ENCODE data around the gene ENKD1. TPM values are rescaled to one million over a fixed set of nuclear protein-coding genes. Genes with fewer than 3 reads are reported as not detected.

Gene ENKD1
- polyA plus RNA-seq, 1 donor: 8.7 TPM

- no peak for DNase-seq
Measured at GRCh38 chr16:67678354-67679023, 11.9 kb upstream of the ENKD1 start.

DNA sequence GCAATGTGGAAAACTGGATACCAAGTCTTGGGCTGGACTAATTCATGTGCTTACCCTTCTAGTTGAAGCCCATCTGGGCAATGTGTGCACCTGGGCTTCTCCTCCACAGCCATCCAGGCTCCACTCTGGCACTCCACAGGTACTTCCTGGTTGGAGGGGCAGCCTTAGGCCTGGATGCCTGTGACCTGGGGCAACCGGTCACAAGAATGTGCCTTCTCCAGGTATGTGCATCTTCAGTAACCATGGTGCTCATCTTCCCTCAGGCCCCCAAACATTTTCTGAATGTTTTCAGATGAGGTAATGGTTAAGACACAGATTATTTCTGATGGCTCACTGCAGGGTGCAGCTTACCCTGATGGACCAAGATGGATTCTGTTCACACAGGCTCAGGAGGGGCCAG lies 11.2 kb upstream of the ENKD1 start:
- no peak for DNase-seq

GRCh38 chr16:67676939-67677338 lies 10.4 kb upstream of the ENKD1 start:
- DNase-seq: no peak

DNA sequence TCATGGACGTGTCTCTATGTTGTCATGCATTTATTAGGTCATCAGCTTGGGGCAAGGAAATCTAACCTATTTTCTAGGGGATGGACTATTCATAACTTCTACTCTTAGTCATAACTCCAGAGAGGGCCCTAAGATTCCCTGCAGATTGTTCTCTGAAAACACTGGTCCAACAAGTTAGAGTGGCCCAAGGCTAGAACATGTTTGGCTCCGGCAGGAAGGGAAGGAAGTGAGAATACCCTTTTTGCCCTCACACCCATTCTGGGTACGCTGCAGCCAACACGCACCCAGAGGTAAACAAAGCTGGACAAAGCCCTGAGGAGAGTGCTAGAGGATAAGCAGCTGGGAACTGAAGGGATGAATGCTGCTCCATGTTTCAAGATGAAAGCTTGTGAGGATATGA lies 10.0 kb upstream of the ENKD1 start:
- DNase-seq: no peak

DNA sequence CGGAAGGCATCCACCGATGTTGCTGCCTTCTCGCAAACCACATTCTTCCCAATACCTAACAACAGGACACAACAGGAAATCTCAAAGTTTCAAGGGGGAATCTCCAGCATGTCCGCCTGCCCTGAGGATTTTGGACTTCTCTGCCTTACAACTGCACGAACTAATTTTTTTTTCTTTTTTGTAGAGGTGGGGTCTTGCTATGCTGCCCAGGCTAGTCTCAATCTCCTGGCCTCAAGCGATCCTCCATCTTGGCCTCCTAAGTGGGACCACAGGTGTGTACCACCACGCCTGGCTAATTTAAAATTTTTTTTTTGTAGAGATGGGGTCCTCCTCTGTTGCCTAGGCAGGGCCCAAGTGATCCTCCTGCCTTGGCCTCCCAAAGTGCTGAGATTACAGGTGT lies 9.4 kb upstream of the ENKD1 start:
- DNase-seq: no peak

GRCh38 chr16:67675579-67675935 lies 9.0 kb upstream of the ENKD1 start:
- DNase-seq: no peak

DNA sequence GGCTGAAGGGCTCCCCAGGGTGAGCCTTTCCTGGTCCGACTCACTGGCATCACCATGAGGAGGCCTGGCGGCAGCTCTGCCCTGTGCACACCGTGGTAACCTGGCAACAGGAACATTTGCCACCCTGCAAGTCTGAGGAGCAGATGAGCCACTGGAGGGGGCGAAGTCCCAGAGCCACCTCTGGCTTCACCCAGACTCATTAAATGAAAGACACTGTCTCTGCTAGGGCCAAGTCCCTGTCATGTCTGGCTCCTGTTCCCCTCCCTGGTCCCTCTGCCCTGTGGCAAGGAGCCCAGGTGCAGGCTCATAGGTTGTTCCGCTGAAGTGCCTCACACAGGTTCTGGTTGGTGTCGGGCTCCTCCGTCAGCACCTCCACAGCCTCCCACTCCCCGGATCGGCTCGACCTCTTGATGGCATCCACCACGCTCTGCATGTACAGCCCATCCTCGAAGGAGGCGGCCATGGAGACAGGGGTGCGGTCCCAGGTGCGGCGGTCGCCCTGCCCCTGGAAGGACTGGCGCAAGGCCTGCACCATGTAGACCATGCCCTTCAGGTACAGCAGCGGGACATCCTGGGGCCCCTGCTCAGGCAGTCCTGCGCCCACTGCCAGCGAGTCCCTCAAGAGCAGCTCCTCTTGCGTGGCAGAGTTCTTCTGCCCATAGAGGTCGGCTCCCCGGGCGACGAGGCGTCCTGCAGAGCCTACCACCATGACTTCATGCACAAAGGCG lies 8.5 kb upstream of the ENKD1 start:
- no peak for DNase-seq

GRCh38 chr16:67673712-67674580 lies 7.4 kb upstream of the ENKD1 start:
- DNase-seq: no peak

DNA sequence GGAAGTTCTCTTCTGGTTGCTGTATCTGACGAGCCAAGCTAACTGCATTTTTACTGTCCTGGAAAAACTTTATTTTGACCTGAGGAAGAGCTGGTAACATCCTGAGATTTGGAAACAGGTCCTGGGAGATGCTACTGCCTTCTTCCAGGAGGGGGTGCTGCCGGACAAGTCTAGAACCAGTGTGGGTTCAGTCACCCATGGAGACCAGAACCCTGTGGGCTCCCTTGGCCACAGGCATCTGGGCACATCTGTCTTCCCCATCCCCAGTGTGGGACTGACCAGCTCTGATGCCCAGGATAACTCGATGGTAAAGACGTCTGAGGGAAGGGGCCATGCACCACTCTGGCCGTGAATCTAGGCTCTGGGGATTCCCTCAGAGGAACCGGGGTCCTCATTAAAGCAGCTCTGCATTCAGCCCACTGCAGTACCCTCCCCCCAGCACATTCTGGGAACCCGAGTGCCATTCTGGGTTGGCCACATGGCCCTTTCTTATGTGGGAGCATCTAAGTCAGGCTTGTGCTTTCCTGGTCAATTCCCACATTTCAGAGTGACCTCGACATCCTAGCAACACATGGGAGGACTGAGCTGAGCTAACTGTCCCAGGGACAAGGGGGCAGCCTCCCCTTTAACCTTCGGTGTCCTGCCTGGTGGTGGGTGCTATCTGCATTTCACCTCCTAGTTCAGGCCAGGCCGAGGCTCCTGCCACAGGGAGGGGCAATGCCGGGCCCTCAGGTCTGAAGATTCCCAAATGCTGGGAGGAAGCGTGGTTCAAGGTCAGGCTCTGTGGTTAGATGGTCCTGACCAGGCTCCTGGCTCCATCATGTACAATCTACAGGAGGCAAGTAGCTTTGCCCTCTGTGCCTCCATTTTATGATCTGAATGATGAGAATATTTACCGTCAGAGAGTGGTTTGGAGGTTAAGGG lies 6.5 kb upstream of the ENKD1 start:
- DNase-seq: no peak

- DNase-seq: no peak
Measured at GRCh38 chr16:67672306-67672705, 5.8 kb upstream of the ENKD1 start.

DNA sequence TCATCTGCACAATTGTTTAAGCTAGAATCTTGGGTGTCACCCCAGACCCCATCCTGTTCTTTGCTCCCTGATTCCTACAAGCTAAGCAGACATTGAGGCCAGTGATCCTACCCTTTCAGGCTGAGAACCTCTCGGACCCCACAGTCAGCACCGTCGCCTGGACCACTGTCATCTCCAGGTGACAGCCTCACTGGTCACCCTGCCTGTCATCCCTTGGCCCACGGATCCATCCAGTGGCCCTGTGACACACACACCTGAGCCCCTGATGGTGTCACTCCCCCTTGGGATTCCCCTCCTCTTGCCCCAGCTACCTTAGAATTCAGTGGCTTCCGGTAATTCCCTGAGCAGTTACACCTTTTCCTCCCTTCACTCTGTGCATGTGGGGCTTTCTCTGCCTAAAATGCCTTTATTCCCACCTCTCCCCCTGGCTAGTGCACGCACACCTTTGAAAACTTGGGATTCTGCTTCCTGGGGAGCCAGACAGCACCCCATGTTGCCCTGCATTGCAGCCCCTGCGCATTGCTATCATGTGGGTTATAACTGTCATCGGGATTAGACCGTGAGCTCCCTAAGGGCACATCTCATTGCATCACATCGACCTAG lies 3.0 kb upstream of the ENKD1 start:
- DNase-seq: no peak

GRCh38 chr16:67668495-67669157 lies 2.1 kb upstream of the ENKD1 start:
- no peak for DNase-seq

- DNase-seq: peak; percentile 83
Measured at GRCh38 chr16:67667817-67668494, 1.4 kb upstream of the ENKD1 start.

DNA sequence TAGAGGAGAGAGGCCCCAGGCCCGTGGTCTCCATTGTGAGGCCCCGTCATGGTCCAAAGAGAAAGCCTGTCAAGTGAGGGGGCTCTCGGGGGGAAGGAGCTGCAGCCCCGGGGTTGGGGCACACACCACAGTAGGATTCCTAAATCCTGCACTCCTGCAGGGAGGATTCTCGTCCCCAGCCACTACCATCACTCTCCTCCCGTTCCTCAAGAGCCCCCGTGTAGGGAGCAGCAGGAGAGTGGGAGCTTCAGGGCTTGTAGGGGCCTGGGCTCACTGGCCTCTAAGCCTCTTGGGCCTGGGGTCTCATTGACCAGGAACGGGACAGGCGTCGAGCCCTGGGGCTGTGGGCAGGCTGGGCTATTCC lies 885 bp upstream of the ENKD1 start:
- no peak for DNase-seq

GRCh38 chr16:67666032-67666551 lies 458 bp downstream of the ENKD1 start:
- DNase-seq: no peak

DNA sequence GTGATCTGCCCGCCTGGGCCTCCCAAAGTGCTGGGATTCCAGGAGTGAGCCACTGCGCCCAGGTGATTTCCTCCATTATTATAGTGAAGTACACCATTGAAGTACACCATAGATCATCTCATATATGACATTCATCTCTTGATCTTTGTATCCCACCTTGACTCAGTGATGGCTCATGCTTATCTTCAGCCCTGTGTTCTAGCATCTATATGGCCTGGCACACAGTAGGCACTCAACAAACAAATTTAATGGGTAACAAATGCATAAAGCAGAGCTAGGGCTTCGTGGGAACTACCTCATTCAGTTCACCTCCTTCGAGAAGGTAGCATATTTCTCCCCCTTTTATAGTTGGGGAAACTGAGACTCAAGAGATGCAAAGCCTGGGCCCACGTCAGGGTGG lies 952 bp downstream of the ENKD1 start:
- DNase-seq: no peak

DNA sequence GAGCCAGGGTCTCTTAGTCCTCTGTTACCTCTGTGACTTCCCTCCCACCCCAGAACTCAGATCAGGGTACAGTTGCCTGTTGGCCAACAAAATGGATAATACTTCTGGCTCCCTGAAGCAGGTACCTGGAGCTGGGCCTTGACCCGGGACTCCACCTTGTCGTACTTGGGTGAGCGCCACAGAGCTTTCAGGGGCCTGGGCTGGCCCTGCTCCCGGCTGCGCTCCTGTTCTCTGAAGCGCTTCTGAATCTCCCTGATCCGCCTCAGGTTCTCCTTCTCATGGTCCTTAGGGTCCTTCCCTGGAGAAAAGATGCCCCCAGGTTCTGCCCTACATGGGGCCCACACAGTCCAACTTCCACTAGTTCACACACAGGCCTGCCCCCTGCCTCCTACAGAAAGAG lies 1.7 kb downstream of the ENKD1 start:
- no peak for DNase-seq

- DNase-seq: no peak
Measured at GRCh38 chr16:67664258-67664657, 2.3 kb downstream of the ENKD1 start.

DNA sequence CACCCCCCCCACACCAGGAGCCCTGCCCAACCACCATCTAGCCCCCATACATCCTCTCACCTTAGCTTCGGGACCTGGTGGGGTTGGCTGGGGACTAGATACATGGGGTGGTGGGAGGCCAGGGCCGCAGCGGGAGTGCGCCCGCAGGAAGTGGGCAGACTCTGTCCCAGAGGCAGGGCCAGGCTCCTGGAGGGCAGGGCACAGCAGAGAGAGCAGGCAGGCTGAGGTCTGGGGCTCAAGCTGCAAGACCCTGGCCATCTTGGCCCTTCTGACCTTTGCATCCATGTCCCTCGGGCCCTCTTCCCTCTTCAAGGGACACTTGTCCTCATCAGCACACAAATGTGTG lies 2.7 kb downstream of the ENKD1 start:
- no peak for DNase-seq

GRCh38 chr16:67663151-67663876 lies 3.2 kb downstream of the ENKD1 start:
- no peak for DNase-seq
